Smooth muscle cell of the brain vasculature (primary cell): ENCODE measurements around the gene LMCD1.

Experiments used
- DNase-seq: peaks from one replicate; pipeline ENCODE4 v3.0.0-alpha.2; 2012; ENCODE audit warnings: low read depth, low spot score

The LMCD1 gene

GRCh38 chr3:8484409-8485140 lies 17.0 kb upstream of the LMCD1 start:
- DNase-seq, result no peak

- DNase-seq, result no peak
These were observed 16.3 kb upstream of the LMCD1 start for GRCh38 chr3:8485141-8485870.

- DNase-seq, result no peak
These were observed 15.7 kb upstream of the LMCD1 start for GRCh38 chr3:8485943-8486342.

GRCh38 chr3:8486434-8486833 lies 15.2 kb upstream of the LMCD1 start:
- DNase-seq, result no peak

GRCh38 chr3:8486936-8487335 lies 14.7 kb upstream of the LMCD1 start:
- DNase-seq, result no peak

DNA sequence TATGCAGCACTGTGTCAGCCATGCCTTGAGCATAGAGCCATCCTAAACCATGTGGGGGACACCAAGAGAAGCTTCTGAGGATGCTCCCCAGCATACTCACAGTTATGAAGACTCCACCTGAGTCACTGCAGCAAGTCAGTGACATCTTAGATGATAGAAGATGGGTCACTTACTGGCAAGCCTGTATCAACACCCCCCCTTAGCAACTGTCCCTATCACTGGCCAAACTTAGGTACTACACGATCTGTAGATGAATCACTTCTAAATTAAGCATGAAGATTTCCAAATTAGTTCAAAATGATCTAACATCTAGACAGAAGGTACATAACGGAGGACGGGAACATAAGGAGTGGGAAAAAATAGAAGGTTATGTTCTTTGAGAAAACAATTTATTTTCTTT lies 13.2 kb upstream of the LMCD1 start:
- DNase-seq, result no peak

- no peak for DNase-seq
These were observed 12.7 kb upstream of the LMCD1 start for GRCh38 chr3:8488877-8489276.

GRCh38 chr3:8489278-8489792 lies 12.3 kb upstream of the LMCD1 start:
- no peak for DNase-seq

GRCh38 chr3:8490079-8490552 lies 11.5 kb upstream of the LMCD1 start:
- no peak for DNase-seq

DNA sequence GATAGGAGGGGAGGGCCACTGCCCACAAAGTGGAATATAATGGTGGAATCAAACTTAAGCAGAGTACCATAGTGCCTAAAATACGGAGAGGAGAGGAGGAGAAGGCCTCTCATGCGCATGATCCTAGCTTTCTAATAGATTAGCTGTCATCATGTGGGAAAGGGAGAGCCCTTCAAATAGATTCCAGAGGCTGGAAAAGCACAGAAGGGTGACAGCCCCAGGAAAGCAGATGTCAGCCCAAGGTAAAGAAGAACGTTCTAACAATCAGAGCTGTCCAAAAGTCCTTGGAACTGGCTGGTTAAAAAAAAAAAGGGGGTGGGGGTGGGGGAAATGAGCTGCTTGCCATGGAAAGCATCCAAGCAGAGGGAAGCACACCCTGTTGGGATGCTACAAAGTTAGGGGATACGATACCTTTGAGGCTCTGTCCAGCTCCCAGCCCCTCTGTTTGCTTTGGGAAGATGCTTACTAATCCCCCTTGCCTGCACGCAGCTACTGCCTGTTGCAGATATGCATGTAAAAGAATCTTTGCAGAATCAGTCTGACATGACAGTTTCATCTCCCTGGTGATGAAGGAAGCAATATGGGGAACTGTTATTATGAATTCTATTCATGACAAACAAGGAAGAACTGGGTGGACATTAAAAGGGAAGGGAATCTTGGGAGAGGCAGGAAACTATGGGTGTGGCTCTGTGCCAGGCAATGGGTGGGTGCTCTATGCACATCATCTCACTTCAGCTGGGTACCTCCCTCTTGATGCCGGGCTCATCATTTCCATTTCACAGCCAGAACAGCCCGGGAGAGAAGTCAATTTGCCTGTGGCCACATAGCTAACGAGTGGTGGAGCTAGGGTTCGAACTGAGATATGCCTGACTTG lies 10.1 kb upstream of the LMCD1 start:
- DNase-seq, result no peak

DNA sequence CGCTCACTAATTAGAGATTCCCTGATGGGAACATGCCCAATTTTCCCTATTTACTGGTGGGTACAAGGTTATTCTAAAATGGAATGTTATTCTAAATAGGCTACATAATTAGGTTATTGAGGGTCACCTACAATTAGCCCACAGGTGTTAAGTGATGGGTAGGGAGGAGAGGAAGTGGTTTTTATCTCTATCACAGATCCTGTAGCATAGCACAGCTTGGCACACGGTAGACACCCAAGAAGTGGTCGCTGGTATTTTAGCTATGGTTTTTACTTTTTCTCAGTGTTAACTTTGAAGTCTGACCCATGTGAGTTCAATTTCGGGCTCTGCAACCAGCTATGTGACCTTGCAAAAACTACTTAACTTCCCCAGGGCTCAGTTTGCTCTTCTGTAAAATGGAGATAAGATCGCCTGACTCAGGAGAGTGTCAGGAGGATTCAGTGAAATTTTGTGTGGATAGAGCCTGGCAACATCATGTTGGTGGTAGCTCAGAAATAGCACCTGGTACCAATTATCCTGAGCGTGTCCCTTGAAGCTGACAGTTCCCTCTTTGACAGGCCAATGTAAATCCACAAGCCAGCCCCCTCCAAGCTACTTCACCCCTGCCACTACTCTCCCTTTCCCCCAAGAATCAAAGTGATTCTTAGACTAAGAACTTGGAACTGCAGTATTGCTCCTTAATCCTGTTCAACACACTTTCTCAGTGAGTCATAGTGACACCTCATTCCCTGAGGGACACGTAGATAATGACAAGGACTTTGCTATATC lies 8.7 kb upstream of the LMCD1 start:
- no peak for DNase-seq

GRCh38 chr3:8493744-8494143 lies 7.9 kb upstream of the LMCD1 start:
- DNase-seq, result no peak

DNA sequence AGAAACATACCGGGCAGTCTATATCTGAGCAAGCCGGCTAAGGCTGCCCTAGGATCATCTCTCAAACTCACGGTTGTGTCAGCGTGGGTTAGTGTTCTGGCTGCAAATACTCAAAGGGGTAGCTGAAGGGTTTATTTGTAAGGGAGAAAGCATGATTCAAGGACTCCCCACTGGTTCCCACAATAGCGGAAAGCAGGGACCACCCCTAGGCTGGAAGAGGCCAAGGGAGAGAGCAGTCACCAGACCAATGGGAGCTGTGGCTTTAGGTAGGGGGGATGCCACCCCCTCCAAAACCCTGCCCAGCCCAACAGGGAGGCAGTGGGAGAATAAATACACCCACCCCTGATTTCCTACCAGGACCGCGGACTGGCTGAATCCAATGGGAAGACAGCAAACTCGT lies 7.3 kb upstream of the LMCD1 start:
- DNase-seq, result no peak

DNA sequence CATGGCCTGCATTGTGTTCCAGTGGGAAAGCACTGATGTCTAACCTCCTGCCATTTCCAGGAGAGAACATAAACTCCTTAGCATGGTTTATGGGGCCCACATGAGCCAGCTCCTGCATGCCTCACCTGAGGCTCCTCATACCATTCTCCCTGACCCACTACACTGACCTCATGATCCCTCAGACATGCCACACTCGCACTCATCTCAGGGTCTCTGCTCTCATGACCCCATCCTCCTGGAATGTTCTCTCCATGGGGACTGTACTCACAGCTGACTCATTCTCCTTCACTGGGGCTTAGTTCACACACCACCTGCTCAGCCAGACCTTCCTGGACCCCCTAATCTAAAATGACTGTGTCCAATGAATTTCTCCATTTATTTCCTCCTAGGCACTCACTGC lies 4.0 kb upstream of the LMCD1 start:
- no peak for DNase-seq

DNA sequence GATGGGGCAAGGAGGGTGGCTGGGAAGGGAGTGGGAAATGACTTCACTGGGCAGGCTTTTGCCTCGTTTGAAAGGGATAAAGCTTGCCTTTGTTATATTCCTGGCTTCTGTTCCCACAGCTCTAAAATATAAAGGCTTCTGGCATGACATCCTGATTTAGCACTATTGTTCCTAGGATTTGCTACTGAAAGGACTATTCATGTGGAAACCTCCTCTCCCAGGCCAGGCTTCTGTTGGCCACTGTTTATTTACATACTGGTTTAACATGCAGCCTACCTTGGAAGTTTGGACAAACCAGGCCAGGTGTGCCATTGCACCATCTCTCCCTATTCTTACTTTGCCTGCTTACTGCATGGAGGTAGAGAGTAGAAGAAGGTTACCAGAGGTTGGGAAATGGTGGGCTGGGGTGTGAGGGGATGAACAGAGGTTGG lies 2.4 kb upstream of the LMCD1 start:
- no peak for DNase-seq

DNA sequence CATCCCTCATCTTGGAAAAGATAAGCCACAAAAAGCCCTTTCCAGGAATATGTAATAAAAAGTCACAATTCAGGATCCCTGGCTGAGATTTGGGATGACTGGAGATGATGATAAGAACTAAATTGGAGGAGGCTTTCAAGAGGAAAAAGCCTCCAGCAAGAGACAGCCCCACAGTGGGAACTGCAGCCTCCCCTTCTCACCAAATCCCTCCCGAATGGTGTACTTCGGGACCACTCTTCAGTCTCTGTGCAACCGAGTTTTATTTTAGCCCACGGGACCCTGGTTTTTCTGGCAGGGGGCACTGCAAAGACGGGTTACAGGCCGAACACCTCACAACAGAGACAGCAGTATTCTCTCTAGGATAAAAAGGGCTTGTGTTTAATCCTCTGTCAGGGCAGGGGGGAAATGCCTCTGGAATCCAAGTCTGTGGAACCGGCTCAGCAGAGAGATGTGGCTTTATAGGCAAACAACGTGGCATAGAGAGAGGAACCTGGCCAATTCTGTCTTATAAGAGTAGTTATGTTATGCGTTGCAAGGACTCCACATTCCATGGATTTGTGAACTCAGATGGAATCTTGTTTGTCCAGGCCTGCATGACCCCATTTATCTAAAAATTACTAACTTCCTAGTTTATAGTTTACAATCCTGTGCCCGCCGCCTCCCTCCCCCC lies 1.2 kb upstream of the LMCD1 start:
- no peak for DNase-seq

GRCh38 chr3:8500989-8501370 lies 643 bp upstream of the LMCD1 start:
- no peak for DNase-seq

GRCh38 chr3:8503461-8503860 lies 1.8 kb downstream of the LMCD1 start:
- no peak for DNase-seq

DNA sequence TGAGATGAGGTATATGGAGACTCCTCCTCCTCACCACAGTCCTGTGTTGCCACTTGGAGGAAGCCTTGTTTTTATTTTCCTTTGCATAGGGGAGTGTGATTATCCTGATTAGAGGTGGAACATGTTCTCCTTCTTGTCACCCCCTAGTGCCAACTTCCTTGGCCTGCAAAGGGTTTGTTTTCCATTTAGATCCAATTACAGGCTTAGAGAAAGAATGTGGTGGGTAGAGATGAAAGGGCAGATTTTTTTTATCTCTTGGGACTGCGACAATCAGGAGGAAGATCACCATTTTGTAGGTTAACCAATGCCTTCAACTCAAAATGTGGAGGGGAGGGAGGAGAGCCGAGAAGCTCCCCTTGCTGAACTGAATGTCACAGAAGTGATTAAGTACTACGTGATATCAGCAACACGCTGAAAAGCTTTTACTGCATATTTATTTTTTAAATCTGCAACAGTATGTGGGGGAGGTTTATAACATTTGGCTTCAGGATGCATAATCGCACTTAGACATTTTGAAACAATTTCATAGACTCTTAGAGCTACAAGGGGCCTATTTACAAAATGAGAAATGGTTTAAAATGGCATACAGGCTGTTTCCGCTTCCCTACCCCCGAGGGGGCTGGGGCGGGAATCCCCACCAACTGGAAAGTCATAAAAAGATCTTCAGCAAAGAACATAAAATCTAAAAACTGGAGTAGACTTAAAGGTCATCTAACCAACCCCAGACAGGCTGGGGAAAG lies 2.4 kb downstream of the LMCD1 start:
- no peak for DNase-seq

DNA sequence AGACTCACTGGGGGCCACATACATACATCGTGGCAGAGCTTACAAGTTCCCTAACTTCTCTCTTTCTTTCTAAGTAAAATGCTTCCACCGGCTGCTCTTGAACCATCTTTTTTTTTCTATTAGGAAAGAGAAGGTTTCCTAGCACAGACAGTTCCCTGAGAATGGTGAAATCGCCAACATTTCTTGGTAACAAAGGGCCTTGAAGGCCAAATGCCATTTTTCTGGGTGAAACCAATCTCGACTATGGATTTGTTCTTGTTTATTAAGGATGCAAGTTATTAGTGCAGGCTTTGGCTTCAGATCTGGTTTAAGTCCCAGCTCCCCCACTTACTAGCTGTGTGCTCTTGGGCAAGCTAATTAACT lies 3.0 kb downstream of the LMCD1 start:
- no peak for DNase-seq
